HG02763 (cell line): Measurements from ENCODE around the gene ALCAM.

Experiments used
- ATAC-seq: cut with Tn5 transposase; IDR thresholded peaks from one replicate; pipeline ENCODE4 v1.9.1; 2021; ENCODE audit warnings: mild to moderate bottlenecking, moderate library complexity; ENCODE audit not compliant: unreplicated experiment

Gene ALCAM

DNA sequence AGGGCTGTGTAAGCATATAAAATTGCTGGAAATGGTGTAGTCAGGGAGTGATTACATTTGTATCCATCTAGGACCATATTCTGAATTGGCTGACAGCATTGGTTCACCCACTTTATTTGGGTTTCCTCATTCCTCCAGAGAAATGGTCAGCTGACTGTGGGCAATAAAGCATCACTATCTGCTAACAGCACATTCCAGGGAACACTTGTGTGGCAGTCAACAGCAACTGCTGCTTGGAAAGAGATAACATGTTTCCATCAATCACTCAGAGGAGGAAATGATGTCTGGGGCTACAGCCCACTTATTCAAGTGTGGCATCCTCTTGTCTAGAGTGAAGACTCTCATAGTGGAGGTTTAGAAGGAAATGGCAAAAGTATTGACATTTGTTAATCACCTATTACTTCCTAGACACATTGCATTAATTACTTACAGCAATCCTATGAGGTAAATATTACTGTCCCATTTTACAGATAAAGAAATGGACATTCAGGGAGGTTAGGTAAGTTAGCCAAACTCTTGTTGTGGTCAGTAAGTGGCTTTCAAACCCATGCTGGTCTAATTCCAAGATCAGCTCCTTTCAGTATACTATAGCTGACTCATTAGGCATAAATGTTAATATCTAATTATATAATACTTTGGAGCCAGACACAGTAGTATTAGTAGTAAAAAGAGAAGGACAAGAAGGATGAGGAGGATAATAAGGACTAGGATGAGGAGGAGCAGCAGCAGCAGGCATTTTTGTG is 247.8 kb downstream of the ALCAM start:
- no peak for ATAC-seq

DNA sequence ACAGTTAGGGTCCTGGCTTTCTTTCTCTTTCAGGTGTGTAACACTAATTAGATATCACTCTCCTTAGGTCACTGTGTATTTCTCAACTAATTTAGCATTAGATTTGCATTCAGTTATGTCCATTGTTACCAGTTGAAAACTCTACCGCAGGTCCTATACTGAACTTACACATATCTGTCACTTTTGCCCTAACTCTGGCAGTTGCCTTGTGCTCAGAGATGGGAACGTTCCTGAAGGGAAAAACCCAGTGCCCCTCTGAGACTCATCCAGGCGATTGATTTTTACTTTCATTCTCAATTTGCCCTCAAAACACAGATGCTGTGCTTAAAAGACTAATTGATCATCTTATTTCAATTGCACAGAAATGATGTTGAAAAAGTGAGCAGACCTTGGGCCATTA is 249.1 kb downstream of the ALCAM start:
- no peak for ATAC-seq

DNA sequence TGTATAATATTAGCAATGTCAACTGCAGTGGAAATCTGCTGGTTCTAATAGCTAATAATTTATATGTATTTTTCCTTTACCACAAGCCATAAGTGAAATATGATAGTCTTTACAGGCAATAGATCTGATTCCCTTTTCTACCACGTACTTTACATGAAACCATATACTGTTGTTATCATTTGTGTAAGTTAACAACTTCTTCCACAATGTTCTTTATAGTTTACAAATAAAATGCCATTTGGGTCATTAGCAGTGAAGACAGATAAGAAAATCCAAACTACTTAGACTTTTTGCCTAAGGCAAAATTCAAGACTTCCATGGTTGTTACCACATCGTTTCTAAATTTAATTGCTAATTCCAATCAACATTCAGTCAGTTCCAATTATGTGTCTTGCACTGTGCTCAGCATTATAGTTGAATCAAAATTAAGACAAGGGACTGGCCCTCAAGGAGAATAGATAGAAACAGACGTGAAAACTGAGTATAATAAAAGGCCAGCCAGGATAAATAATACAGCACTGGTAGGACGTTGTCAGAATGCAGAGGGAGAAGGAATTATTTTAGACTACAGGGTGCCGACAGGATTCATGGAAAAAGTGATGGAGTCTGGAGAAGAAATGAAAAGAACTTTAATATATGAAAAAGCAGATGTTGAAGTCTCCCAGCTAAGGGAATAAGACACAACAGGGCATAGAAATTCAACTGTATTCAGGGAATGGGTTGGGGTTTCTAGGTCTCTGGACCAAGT is 249.8 kb downstream of the ALCAM start:
- ATAC-seq: no peak

DNA sequence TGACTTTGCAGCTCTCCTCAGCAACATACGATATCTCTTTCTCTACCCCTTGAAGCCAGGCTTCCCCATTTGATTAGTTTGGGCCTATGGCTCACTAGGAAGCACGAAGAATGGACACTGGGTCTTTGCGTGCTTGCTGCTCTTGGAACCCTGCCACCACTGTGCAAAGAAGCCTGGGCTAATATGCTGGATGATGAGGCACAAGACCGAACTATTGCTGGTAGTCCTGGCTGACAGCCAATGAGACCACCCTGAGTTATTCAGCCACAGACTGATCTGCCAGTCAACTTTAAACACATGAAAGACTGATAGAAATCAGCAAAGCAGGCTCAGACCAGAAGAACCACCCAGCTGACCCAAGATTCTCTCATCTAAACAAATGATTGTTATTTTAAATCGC is 251.8 kb downstream of the ALCAM start:
- ATAC-seq: no peak

DNA sequence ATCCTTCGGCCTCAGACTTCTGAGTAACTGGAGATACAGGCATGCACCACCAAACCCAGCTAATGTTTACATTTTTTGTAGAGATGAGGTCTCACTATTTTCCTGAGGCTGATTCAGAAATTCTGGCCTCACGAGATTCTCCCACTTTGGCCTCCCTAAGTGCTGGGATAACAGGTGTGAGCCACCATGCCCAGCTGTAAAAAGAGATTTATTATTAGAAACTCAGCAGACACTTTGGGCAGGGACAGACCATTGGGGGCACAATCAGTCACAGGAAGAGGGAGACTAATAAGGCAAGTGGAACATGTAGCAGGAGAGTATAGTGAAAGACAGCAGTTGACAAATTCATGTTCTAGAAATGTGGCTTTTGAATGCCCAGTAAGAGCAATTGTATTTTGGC is 252.9 kb downstream of the ALCAM start:
- ATAC-seq: no peak

DNA sequence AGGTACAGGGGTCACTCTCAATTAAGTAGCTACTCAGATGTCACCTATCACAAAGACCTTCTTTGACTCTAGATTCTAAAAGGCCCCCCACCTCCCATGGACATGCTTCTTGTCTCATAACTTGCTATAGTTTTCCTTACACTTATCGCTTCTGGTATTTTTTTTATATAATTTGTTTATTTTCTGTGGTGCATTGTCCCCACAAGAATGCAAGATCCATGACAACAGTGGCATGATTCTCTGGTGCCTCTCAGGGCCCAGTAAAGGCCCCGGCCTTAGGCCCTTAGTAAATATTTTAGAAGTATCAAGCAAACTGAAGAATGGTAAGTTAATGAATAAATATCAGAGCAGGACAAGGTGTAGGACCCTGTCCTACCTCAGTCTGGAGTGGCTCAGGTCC is 253.5 kb downstream of the ALCAM start:
- no peak for ATAC-seq

DNA sequence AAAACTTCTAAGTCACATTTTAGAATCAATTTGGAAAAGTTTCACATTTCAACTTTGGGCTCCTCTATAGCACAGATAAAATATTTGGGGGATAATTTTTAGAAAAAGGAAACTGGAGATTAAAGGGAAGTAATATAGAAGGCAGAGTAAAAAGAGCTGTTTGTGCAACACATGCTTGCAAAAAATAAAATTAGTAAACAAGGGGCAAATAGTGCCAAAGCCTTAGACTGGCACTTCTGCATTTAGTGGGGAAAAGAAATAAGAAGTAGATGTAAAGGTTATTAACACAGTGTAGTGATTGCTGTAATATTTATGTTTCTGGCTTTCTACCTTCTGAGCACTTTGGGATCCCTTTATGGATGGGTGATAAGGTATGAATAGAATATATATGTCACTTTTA is 255.5 kb downstream of the ALCAM start:
- ATAC-seq: no peak
